ENCODE results near the gene PTGR2.
A peak's percentile ranks its signal among the peaks of the same experiment; 100 is the strongest.
"Not testable (repeated sequence)": the region's sequence is repeated elsewhere in the genome, so short reads cannot be mapped to it uniquely, and the experiment has no call there.

The PTGR2 gene

DNA sequence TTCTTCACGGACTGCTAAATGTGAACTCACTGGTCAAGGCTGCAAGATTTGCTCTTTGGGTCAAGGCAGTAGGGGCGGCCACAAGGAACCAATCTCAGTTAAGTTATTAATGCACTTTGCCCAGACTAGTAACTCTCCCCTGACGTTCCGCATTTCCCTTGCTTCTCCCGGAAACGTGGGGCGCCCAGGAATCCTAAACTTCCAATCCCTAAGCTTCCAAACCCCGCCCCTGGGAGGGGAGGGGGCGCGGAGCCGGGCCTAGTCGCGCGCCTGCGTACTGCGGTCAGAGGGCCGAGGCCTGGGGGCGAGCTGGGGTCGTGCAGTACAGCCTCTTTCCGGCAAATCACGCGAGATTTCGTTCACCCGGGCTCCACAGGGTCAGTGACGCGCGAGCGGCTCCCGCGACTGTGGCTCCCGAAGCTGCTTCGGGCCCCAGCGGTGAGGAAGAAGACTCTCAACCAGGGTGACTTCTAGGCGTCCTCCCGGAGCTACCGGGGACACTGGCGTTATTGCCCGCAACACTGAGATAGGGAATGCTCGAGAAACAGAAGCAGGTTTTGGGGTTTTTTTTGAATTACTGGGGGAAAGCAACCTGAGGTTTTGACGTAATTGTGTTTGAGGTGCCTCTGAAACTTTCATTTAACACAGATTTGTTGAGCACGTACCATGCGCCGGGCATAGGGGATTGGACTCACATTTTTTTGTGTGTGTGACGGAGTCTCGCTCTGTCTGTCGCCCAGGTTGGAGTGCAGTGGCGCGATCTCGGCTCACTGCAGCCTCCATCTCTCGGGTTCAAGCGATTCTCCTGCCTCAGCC lies at the start of gene PTGR2:
TSS of gene PTGR2 (plus strand) at position 265 of the 816 bp plus-strand sequence. CDS start 7,032 bp downstream, outside the sequence.
- peak; percentile 90 for DNase-seq

DNA sequence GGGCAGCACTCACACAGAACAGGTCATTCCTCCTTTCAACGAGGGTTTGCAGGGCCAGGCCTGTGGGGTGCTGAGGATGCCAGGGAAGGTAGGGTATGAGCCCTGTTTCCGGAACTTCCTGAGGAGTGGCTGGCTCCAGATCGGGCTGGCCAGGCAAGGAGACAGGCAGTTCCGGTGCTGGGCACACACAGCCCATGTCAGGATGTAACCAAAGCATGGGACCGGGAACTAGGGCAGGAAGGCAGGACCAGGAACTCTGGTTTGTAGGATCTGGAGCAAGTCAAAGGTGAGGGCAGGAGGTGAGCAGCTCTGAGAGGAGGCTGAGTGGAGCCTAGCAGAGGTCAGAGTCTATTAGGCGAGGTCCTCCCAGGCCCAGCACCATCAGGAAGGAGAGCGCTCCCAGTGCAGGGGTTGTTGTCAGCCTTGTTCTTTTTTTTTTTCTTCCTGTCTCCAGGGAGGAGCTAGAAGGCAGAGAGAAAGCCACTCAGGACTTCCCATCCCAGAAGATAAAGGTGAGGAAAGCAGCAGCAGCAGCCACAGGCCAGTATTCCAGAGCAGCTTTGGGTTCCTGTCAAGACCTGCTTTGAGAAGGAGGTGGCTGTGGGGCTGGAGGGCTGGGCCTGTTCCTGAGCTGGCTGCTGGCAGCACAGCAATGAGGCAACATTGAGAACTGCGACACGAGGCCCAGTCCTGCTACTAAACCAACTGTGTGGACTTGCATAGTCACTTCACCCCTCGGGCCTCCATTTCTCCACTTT lies 49.0 kb upstream of the PTGR2 start:
- no peak for DNase-seq

DNA sequence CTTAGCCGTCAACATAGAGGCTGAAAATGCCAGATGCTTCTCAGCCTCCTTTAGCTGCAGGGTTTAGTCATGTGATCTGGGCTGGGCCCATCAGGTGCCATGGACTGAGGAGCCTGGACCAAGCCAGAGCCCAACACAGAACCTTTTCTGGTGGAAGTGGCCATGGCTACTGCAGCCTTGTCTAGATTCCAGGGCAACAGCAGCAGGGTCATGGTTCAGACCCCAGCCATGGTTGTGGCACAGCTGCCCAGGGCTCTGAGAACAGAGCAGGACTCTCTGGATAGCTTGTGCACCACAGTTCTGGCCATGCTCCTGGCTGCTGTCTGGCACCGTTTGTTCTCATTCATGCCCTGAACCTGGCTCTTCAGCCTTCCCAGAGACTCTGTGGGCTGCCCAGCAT lies 47.0 kb upstream of the PTGR2 start:
- no peak for DNase-seq

DNA sequence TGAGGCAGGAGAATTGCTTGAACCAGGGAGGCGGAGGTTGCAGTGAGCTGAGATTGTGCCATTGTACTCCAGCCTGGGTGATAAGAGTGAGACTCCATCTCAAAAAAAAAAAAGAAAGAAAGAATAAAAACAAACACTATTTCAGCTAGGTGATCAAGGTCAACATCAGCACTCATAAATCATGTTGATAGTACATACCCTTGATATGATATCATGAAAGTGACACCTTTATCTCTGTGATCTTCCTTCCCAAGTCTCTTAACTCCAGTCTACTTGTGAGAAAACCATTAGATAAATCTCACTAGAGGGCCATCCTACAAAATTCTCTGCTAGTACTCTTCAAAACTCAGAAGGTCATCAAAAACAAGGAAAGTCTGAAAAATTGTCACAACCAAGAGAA lies 44.2 kb upstream of the PTGR2 start:
- DNase-seq = no peak

DNA sequence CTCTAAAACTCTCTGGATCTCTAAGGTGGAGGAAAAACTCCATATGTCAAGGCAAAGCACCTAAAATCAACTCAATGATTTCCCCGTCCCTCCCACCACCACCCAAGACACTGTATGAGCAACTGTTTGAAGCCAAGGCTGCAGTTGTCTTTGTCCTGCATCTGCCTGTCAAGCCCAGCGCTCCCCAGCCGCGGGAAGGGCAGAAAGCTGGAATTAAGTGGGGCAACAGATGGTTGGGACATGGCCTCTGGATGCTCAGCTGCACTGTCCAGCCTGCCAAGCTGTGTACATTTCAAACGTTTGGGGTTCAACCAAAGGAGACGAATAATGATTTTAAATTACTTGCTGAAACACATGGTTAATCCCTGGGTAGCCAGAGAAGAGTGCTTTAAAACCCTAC lies 42.2 kb upstream of the PTGR2 start:
- DNase-seq = no peak

DNA sequence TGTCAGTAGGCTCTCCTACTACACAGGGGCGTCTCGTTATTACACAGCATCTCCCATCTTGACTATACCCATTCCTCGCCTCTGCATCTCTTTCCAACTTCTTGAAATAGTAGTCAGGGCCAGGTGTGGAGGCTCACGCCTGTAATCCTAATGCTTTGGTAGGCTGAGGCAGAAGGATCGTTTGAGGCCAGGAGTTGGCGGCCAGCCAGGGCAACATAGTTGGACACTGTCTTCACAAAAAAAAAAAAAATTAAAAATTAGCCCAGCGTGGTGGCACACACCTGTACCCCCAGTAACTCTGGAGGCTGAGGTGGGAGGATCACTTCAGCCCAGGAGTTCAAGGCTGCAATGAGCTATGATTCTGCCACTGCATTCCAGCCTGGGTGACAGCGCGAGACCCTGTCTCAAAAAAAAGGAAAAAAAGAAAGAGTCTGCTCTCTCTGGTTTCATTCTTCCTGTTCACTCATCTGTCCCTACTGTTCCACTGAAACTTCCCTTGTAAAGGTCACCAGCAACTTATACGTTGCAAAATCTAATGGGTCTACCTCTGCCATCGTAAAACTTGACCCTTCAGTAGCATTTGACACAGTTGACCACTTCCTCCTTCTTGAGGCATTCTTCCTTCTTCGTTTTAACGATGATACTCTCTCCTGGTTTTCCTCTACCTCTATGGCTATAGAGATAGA lies 41.0 kb upstream of the PTGR2 start:
- DNase-seq = no peak

DNA sequence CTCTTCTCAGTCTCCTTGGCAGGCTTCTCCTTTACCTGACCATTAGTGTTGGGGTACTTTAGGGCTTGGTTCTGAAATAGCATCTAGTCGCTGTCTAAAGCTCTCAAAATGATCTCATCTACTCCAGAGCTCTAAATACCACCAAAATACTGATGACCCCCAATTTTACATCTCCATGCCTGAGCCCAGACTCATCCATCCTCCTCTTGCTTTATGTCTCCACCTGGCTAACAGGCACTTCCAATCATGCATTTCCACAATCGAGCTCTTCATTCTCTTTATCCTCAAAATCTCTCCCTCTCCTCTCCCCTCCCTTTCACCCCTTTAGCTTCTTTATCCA lies 40.5 kb upstream of the PTGR2 start:
- no peak for DNase-seq

DNA sequence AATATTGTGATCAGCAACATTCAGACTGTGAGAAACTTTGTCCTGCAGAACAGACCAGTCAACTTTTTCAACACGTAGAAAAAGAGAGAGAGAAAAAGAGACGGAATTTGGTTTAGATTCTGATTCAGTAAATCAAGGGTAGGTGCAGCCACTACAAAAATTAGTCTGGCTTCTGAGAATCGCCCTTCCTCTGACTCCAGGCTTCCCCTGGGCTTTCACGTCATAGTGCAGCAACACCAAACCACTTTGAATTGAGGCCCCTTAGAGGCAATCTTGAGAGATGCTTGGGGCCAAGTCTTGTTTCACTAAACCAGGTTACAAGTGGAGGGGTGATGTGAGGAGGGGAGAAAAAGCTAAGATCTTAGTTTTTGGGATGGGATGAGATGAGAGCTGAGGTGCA lies 37.5 kb upstream of the PTGR2 start:
- DNase-seq = no peak

DNA sequence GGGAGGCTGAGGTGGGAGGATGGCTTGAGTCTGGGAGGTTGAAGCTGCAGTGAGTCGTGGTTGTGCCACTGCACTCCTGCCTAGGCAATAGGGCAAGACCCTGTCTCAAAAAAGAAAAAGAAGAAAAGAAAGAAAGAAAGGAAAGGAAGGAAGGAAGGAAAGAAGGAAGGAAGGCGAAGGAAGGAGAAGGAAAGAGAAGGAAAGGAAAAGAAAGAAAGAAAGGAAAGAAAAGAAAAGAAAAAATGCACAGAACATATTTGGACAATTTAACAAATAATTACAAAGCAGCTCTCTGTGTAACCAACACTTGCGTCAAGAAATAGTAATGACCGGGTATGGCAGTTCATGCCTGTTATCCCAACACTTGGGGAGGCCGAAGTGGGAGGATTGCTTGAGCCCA lies 35.8 kb upstream of the PTGR2 start:
- DNase-seq = no peak

DNA sequence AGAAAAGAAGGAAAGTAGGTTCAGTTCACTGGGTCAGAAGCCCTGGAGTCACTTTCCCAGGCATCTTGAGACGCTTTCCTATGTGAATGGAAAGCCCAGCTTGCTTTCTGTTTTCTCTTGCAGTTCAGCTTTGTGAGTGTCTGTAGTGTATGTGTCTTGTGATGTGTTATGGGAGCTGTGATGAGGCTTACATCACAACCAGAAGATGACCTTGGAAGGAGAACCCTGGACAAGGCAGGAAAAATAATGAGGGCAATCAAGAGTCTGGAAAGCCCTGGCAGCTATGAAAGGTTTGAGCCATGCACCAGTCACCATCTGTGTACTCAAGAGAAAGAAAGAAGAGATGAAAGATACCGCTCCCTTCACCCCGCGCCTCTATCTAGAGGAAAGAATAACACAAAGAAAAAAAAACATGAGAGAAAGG lies 35.2 kb upstream of the PTGR2 start:
- no peak for DNase-seq

DNA sequence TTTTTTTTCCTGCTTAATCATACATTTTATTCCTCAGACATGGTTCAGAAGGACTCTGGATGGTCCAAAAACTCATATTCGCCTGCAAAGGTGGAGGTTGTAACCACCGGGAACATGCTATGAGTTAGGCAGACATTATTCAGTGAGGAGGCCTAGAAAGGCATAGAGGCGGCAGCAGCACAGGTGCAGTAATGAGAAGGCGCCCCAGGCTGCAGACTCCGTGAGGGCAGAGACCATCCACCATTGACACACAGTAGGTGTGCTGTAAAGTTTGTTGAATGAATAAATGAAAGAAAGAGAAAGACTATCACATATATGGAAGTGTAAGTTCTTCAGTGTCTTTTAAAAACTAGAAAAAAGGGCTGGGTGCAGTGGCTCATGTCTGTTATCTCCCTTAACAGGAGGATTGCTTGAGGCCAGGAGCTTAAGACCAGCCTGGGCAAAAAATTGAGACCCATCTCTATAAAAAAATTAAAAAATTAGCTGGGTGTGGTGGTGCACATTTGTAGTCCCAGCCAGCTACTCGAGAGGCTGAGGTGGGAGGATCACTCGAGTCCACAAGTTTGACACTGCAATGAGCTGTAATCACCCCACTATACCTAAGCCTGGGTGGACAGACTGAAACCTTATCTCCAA lies 34.5 kb upstream of the PTGR2 start:
- no peak for DNase-seq

DNA sequence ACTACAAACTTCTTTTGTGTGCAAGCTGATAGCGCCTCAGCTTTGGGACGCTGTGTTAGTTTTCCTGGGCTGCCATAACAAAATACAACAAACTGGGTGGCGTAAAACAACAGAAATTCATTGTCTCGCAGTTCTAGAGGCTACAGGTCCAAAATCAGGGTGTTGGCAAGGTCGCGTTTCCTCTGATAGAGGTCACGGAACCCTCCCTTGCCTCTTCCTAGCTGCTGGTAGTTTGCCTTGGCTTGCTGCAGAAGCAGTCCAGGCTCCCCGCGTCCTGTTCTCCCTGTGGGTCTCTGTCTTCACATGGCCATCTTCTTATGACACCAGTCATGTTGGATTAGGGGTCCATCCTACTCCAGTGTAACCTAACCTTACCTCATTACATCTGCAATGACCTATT lies 32.8 kb upstream of the PTGR2 start:
- no peak for DNase-seq

DNA sequence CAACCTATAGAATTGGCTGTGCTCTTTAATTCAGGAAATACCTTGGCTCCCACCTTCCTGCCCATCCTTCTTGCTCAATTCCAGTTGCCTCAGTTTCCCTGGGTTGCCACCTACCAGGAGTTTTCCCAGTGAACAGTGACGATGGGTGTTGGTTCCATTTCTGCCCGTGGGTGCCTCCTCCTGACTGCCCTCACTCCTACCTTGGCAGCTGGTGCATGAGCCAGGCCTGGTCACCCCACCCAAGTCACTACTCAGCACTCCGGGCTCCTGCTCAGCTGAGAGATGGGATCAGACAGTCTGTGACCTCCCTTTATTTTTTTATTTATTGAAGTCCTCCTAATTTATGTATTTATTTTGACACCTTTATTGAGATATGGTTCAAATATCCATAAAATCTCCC lies 31.0 kb upstream of the PTGR2 start:
- no peak for DNase-seq

DNA sequence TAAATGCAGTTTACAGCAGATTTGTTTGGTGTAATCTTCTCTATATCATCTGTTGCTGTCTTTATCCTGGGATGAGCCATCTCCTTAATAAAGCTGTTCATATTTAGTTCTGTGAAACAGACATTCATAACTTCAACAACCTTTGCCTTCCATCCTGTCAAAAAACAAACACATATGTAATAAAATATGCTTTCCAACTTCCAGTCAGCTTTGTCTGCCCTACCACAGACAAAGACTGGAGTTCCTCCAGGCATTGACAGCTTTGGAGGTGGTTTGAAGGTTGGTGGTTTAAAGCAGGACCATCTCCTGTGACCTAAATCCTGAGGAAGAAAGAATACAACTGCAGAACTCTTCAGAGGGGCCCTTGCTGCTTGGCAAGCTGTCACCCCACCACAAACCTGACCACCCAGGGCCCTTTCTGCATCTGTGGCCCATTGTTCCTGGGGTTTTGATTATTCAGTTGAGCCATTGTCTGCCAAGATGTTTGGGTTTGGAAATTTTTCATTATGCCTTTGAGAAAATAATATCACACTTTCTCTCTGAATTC lies 28.2 kb upstream of the PTGR2 start:
- no peak for DNase-seq

DNA sequence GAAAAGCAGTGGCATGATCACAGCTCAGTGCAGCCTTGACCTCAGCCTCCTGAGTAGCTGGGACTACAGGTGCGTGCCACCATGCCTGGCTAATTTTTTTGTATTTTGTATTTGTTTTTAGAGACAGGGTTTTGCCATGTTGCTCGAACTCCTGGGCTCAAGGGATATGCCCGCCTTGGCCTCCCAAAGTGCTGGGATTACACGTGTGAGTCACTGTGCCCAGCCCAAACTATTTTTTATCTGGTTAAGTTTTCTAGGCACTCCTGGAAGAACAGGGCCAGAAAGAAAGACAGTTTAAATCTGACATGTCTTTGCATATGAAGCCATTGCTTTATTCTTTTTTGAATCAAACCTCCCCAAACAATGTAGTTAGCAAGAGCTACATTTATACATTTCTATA lies 27.5 kb upstream of the PTGR2 start:
- DNase-seq = no peak

DNA sequence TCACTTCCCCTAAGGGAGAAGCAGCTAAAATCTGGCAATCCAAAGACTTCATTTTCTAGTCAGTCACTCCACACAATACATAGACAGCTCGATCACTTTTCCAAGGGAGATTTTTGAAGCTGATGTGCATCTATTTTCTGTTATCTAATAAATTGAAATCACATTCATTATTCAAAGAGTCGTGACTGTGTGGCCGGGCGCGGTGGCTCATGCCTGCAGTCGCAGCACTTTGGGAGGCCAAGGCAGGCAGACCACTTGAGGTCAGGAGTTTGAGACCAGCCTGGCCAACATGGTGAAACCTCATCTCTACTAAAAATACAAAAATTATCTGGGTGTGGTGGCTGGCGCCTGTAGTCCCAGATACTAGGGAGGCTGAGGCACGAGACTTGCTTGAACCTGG lies 27.1 kb upstream of the PTGR2 start:
- DNase-seq = no peak

DNA sequence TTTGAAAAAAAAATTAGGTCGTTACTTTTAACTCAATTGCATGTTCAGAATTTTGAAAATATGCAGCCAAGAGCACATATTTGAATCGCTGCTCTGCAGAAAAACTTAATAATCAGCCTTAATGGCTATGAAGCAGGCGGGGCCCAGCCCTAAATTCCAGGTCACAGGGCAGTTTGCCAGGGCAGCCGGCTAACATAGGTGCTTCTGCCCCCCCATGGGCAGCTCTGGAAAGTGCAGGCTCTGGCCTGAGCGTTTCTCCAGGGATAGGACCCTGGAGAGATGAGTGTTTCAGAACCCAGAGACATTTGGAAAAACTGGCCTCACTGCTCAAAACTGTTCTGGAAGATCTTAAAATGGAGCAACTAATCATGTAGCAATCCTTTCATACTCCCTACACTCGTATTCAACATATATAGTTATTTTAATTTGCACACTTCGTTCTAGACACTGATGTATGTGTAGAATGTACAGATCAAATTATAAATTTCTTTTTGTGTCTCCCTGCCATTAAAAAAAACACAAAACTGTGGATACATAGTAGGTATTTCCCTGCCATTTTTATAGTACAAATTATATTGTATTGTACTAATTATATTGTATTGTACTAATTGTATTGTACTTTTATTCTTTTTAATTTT lies 26.0 kb upstream of the PTGR2 start:
- peak; percentile 77 for DNase-seq

DNA sequence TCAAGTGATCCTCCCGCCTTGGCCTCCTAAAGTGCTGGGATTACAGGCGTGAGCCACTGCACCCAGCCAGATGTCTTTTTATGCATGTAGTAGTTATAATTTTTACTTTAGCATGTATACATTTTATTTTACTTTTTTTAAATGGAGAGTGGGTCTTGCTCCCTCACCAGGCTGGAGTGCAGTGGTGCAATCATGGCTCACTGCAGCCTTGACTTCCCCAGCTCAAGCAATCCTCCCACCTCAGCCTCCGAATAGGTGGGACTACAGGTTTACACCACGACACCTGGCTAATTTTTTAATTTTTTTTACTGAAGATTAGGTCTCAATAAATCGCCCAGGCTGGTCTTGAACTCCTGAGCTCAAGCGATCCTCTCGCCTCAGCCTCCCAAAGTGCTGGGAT lies 24.4 kb upstream of the PTGR2 start:
- DNase-seq = not testable (repeated sequence)

DNA sequence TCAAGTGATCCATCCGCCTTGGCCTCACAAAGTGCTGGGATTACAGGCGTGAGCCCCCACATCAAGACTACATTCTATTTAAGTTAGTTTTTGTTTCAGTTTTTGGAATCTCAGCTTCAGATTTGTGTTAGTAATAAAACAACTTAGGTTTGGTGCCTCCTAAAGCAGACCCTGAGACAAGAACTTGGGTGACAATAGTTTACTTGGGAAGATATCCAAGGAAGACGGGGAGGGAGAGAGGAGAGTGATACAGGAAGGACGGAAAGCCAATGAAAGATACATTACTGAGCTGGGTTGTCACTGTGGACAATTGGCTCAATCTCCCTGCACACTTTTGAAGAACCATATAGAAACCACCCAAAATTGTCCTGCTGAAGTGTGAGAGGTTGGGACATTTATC lies 22.6 kb upstream of the PTGR2 start:
- no peak for DNase-seq

DNA sequence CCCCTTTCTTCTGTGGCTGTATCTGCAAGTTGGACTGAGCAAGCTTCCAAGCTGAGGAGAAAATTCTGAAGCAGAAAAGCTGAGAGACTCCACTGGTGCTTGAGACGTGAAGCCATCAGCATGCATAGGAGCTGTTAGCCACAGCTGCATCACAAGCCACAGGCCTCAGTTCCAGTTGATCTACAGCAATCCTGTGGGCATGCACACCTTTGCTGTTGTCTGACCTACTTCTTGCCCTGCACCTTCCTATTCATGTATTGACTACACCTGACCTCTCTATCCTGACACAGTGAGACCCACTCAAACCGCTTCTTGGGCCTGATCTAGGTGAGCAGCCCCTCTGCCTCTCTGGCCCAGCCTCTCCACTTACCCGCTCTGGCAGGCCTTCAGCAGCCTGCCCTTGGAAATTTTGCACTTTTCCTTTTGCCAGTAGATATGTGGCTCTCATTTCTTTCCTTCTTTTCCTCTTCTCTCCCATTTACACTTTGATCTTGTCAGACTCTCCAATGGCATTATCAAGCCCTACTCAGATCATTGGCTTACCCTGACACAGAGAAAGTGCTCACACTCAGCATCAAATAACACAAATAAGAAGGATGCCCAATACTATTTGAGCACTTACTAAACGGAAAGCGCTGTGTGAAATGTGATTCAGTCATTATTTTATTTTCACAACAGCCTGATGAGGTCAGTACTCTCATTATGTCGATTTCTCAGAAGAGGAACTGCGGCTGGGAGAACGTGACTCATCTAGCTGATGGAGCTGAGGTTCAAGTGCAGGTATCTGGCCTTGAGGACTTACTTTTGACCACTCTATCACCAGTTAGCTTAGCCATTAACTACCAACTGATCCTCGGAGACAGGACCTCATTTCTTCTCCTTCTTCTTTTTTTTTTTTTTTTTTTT lies 21.9 kb upstream of the PTGR2 start:
- no peak for DNase-seq

DNA sequence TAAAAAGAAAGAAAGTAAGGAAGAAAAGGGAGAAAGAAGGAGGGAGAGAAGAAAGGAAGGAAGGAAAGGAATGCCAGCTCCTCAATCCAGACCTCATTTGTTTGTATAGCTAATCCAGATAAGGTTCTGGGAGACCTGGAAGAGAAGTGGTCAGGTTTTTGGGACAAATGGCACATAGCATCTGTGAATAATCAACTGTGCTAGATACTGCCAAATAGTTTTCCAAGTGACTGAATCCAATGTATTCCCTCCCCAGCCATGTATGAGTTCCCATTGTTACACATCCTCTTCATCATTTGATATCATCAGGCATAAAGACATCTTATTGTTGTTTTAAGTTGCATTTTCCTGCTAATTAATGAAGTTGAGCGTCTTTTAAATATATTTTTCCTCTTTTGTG lies 18.6 kb upstream of the PTGR2 start:
- DNase-seq = no peak

Measured in activated CD4-positive, alpha-beta T cell treated with anti-CD3 and anti-CD28 coated beads, Interleukin-2, amount 50 U/mL, for 1 hour (primary cell).